ENCODE results near the gene VAV3.

The VAV3 gene

GRCh38 chr1:107525961-107526360 lies 439.0 kb downstream of the VAV3 start:
- Histone ChIP-seq H3K9me3 (replicated peaks in 1 of 2; ENCODE audit: control insufficient read depth in 2 of 2, insufficient read depth in 1 of 2, low read depth in 1 of 2, low read length in 2 of 2) (no peaks in the 10 kb centered on the region), H3K79me1 (ENCODE audit: low read depth, low read length) (no peaks in the 10 kb centered on the region), H3K4me2 (ENCODE audit: insufficient read depth, low read length, poor library complexity, severe bottlenecking) (no peak overlapping the region), H3K36me3 (replicated peaks in 1 of 2; ENCODE audit: control insufficient read depth in 2 of 2, insufficient read depth in 2 of 2, low read length in 2 of 2) (no peaks in the 10 kb centered on the region), H2BK5ac (ENCODE audit: low read length) (no peak overlapping the region), H4K91ac (ENCODE audit: low read depth, low read length, poor library complexity) (no peak overlapping the region), H3K18ac (ENCODE audit: low read length) (no peak overlapping the region), H2AFZ (ENCODE audit: low read length) (no peak overlapping the region), H2BK120ac (ENCODE audit: low read depth, low read length) (no peak overlapping the region), H3K4me1 (ENCODE audit: control insufficient read depth in 2 of 2, insufficient read depth in 1 of 2, low read depth in 1 of 2, low read length in 2 of 2) (peaks cover 0 to 9% of the 10 kb centered on the region in 2 donors), H2AK5ac (ENCODE audit: low read depth, low read length) (no peak overlapping the region), H4K8ac (ENCODE audit: low read depth, low read length) (no peak overlapping the region), H3K4ac (ENCODE audit: low read length) (no peak overlapping the region), H3K27ac (replicated peaks; ENCODE audit: low read length) (no peak overlapping the region), H3K9ac (ENCODE audit: low read depth, low read length, poor library complexity) (no peak overlapping the region), H3K14ac (ENCODE audit: low read length) (no peak overlapping the region), H3K23ac (ENCODE audit: low read depth, low read length, poor library complexity) (no peak overlapping the region), H2BK12ac (ENCODE audit: low read length) (no peak overlapping the region), H2BK15ac (ENCODE audit: low read length) (no peak overlapping the region), H3K4me3 (ENCODE audit: low read length in 2 of 2) (no peak overlapping the region), H3K27me3 (ENCODE audit: control insufficient read depth in 3 of 3, insufficient read depth in 3 of 3, low read depth in 1 of 3, low read length in 3 of 3) (peaks cover 0 to 3% (median 0%) of the 10 kb centered on the region in 3 experiments)
- WGBS, 2 donors (ENCODE audit: extremely low coverage in 2 of 2, insufficient read length in 2 of 2, insufficient replicate concordance in 1 of 2), result no CpG with 5 or more reads among the region's 2 CpGs
- DNase-seq (ENCODE audit: low spot score), result no peak

GRCh38 chr1:107525145-107525544 lies 439.8 kb downstream of the VAV3 start:
- DNase-seq (ENCODE audit: low spot score), result no peak

GRCh38 chr1:107524301-107524700 lies 440.7 kb downstream of the VAV3 start:
- Histone ChIP-seq H3K4me2 (ENCODE audit: insufficient read depth, low read length, poor library complexity, severe bottlenecking) (no peak overlapping the region), H4K91ac (ENCODE audit: low read depth, low read length, poor library complexity) (no peak overlapping the region), H2BK5ac (ENCODE audit: low read length) (no peak overlapping the region), H4K8ac (ENCODE audit: low read depth, low read length) (no peak overlapping the region), H3K36me3 (replicated peaks in 1 of 2; ENCODE audit: control insufficient read depth in 2 of 2, insufficient read depth in 2 of 2, low read length in 2 of 2) (no peaks in the 10 kb centered on the region), H3K18ac (ENCODE audit: low read length) (no peak overlapping the region), H3K9ac (ENCODE audit: low read depth, low read length, poor library complexity) (no peak overlapping the region), H3K4me1 (ENCODE audit: control insufficient read depth in 2 of 2, insufficient read depth in 1 of 2, low read depth in 1 of 2, low read length in 2 of 2) (peaks cover 0 to 9% of the 10 kb centered on the region in 2 donors), H3K4ac (ENCODE audit: low read length) (no peak overlapping the region), H3K4me3 (ENCODE audit: low read length in 2 of 2) (no peak overlapping the region), H3K27me3 (ENCODE audit: control insufficient read depth in 3 of 3, insufficient read depth in 3 of 3, low read depth in 1 of 3, low read length in 3 of 3) (no peaks in the 10 kb centered on the region), H3K14ac (ENCODE audit: low read length) (no peak overlapping the region), H2AK5ac (ENCODE audit: low read depth, low read length) (no peak overlapping the region), H3K27ac (replicated peaks; ENCODE audit: low read length) (peak overlapping the region; percentile 34), H3K9me3 (replicated peaks in 1 of 2; ENCODE audit: control insufficient read depth in 2 of 2, insufficient read depth in 1 of 2, low read depth in 1 of 2, low read length in 2 of 2) (no peaks in the 10 kb centered on the region), H2BK12ac (ENCODE audit: low read length) (no peak overlapping the region), H2BK15ac (ENCODE audit: low read length) (no peak overlapping the region), H2AFZ (ENCODE audit: low read length) (no peak overlapping the region), H3K79me1 (ENCODE audit: low read depth, low read length) (no peaks in the 10 kb centered on the region), H2BK120ac (ENCODE audit: low read depth, low read length) (no peak overlapping the region), H3K23ac (ENCODE audit: low read depth, low read length, poor library complexity) (no peak overlapping the region)
- no CpG with 5 or more reads among the region's 2 CpGs for WGBS, 2 donors (ENCODE audit: extremely low coverage in 2 of 2, insufficient read length in 2 of 2, insufficient replicate concordance in 1 of 2)
- DNase-seq (ENCODE audit: low spot score), result no peak

More at GRCh38 chr1:107525145-107525544, 439.8 kb downstream of the VAV3 start:
- H3K79me1 ChIP-seq (ENCODE audit: low read depth, low read length), result no peaks in the 10 kb centered on the region
- no peaks in the 10 kb centered on the region for H3K9me3 ChIP-seq (replicated peaks in 1 of 2; ENCODE audit: control insufficient read depth in 2 of 2, insufficient read depth in 1 of 2, low read depth in 1 of 2, low read length in 2 of 2)
- H4K91ac ChIP-seq (ENCODE audit: low read depth, low read length, poor library complexity), result no peak overlapping the region
- no peak overlapping the region for H2BK5ac ChIP-seq (ENCODE audit: low read length)
- H2BK120ac ChIP-seq (ENCODE audit: low read depth, low read length), result no peak overlapping the region
- H3K4me2 ChIP-seq (ENCODE audit: insufficient read depth, low read length, poor library complexity, severe bottlenecking), result no peak overlapping the region
- peaks cover 0 to 9% of the 10 kb centered on the region in 2 donors for H3K4me1 ChIP-seq (ENCODE audit: control insufficient read depth in 2 of 2, insufficient read depth in 1 of 2, low read depth in 1 of 2, low read length in 2 of 2)
- H2AK5ac ChIP-seq (ENCODE audit: low read depth, low read length), result no peak overlapping the region
- no peak overlapping the region for H2AFZ ChIP-seq (ENCODE audit: low read length)
- no CpG with 5 or more reads among the region's 1 CpG for WGBS, 2 donors (ENCODE audit: extremely low coverage in 2 of 2, insufficient read length in 2 of 2, insufficient replicate concordance in 1 of 2)
- H3K4ac ChIP-seq (ENCODE audit: low read length), result no peak overlapping the region
- H3K18ac ChIP-seq (ENCODE audit: low read length), result no peak overlapping the region
- H3K36me3 ChIP-seq (replicated peaks in 1 of 2; ENCODE audit: control insufficient read depth in 2 of 2, insufficient read depth in 2 of 2, low read length in 2 of 2), result no peaks in the 10 kb centered on the region
- H3K4me3 ChIP-seq (ENCODE audit: low read length in 2 of 2), result no peak overlapping the region
- H2BK15ac ChIP-seq (ENCODE audit: low read length), result no peak overlapping the region
- no peak overlapping the region for H2BK12ac ChIP-seq (ENCODE audit: low read length)
- H4K8ac ChIP-seq (ENCODE audit: low read depth, low read length), result no peak overlapping the region
- no peak overlapping the region for H3K27ac ChIP-seq (replicated peaks; ENCODE audit: low read length)
- no peak overlapping the region for H3K9ac ChIP-seq (ENCODE audit: low read depth, low read length, poor library complexity)
- no peak overlapping the region for H3K14ac ChIP-seq (ENCODE audit: low read length)
- H3K23ac ChIP-seq (ENCODE audit: low read depth, low read length, poor library complexity), result no peak overlapping the region
- H3K27me3 ChIP-seq (ENCODE audit: control insufficient read depth in 3 of 3, insufficient read depth in 3 of 3, low read depth in 1 of 3, low read length in 3 of 3), result no peaks in the 10 kb centered on the region

GRCh38 chr1:107523736-107524135 lies 441.2 kb downstream of the VAV3 start:
- Histone ChIP-seq H3K4ac (ENCODE audit: low read length) (no peak overlapping the region), H3K4me3 (ENCODE audit: low read length in 2 of 2) (no peak overlapping the region), H4K8ac (ENCODE audit: low read depth, low read length) (no peak overlapping the region), H3K27ac (replicated peaks; ENCODE audit: low read length) (no peak overlapping the region), H3K18ac (ENCODE audit: low read length) (no peak overlapping the region), H3K23ac (ENCODE audit: low read depth, low read length, poor library complexity) (no peak overlapping the region), H2BK120ac (ENCODE audit: low read depth, low read length) (no peak overlapping the region), H2AK5ac (ENCODE audit: low read depth, low read length) (no peak overlapping the region), H2BK15ac (ENCODE audit: low read length) (no peak overlapping the region), H3K14ac (ENCODE audit: low read length) (no peak overlapping the region), H3K36me3 (replicated peaks in 1 of 2; ENCODE audit: control insufficient read depth in 2 of 2, insufficient read depth in 2 of 2, low read length in 2 of 2) (no peaks in the 10 kb centered on the region), H3K4me1 (ENCODE audit: control insufficient read depth in 2 of 2, insufficient read depth in 1 of 2, low read depth in 1 of 2, low read length in 2 of 2) (peaks cover 0 to 9% of the 10 kb centered on the region in 2 donors), H3K9me3 (replicated peaks in 1 of 2; ENCODE audit: control insufficient read depth in 2 of 2, insufficient read depth in 1 of 2, low read depth in 1 of 2, low read length in 2 of 2) (no peaks in the 10 kb centered on the region), H2AFZ (ENCODE audit: low read length) (no peak overlapping the region), H2BK12ac (ENCODE audit: low read length) (no peak overlapping the region), H4K91ac (ENCODE audit: low read depth, low read length, poor library complexity) (no peak overlapping the region), H3K9ac (ENCODE audit: low read depth, low read length, poor library complexity) (no peak overlapping the region), H3K4me2 (ENCODE audit: insufficient read depth, low read length, poor library complexity, severe bottlenecking) (no peak overlapping the region), H3K79me1 (ENCODE audit: low read depth, low read length) (no peaks in the 10 kb centered on the region), H3K27me3 (ENCODE audit: control insufficient read depth in 3 of 3, insufficient read depth in 3 of 3, low read depth in 1 of 3, low read length in 3 of 3) (no peaks in the 10 kb centered on the region), H2BK5ac (ENCODE audit: low read length) (no peak overlapping the region)
- WGBS, 2 donors (ENCODE audit: extremely low coverage in 2 of 2, insufficient read length in 2 of 2, insufficient replicate concordance in 1 of 2), result no CpG with 5 or more reads among the region's 4 CpGs
- DNase-seq (ENCODE audit: low spot score), result peak; percentile 40
